Measurements from ENCODE around the gene MYL10.

The MYL10 gene

GRCh38 chr7:101598986-101599771 lies 29.9 kb downstream of the MYL10 start:
- in situ Hi-C loops (cut with HindIII; ENCODE audit: low sequenced_read_pairs), result loop anchor here (5.0 kb wide), 1 partner anchor 42 kb away; no protein-coding TSS in a partner anchor

GRCh38 chr7:101598422-101598985 lies 30.6 kb downstream of the MYL10 start:
- in situ Hi-C loops (cut with HindIII; ENCODE audit: low sequenced_read_pairs), result loop anchor here (5.0 kb wide), 1 partner anchor 41 kb away; no protein-coding TSS in a partner anchor

DNA sequence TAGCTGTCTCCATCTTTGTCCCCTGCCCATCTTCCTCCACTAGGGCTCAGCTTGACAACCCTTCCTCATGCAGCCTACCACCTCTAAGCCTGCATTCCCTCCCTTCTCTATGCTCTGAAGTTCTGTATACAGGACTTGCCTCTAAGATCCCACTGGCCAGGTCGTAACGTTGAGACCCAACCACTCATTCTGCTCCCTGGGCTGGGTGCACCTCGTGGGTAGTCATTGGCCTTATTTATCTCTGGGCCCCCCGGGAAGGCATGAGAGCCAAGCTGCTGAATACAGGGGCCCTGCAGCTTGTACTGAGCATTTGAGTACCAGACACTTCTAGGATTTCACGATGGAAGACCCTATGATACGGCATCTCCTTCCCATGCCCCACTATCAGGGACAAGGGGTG lies 31.2 kb downstream of the MYL10 start:
- in situ Hi-C loops (cut with HindIII; ENCODE audit: low sequenced_read_pairs), result loop anchor here (5.0 kb wide), 1 partner anchor 41 kb away; no protein-coding TSS in a partner anchor

- in situ Hi-C loops (cut with HindIII; ENCODE audit: low sequenced_read_pairs), result loop anchor here (5.0 kb wide), 1 partner anchor 40 kb away; no protein-coding TSS in a partner anchor
Observed at GRCh38 chr7:101596898-101597297, 32.2 kb downstream of the MYL10 start.

- in situ Hi-C loops (cut with HindIII; ENCODE audit: low sequenced_read_pairs), result loop anchor here (5.0 kb wide), 1 partner anchor 39 kb away; no protein-coding TSS in a partner anchor
Observed at GRCh38 chr7:101595766-101596537, 33.1 kb downstream of the MYL10 start.

DNA sequence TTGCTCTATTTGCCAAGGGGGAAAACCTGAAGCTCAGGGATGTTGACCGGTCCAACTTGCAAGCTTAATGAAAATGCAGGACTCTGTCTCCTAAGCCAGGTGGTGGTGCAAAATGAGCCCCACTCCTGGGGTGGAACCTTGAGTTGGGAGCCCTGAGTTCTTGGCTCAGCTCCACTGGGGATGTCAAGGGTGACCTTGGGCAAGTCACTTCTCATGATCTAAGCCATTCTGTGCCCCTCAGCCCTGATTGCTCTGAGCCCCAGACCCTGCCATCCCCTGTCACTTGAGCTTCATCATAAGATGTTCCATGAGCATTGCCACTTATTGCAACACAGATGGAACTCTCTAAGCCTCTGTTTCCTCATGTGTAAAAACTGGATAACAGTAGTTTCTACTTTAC lies 33.9 kb downstream of the MYL10 start:
- in situ Hi-C loops (cut with HindIII; ENCODE audit: low sequenced_read_pairs), result loop anchor here (5.0 kb wide), 1 partner anchor 38 kb away; no protein-coding TSS in a partner anchor

GRCh38 chr7:101594790-101595189 lies 34.3 kb downstream of the MYL10 start:
- in situ Hi-C loops (cut with HindIII; ENCODE audit: low sequenced_read_pairs), result loop anchor here (5.0 kb wide), 1 partner anchor 37 kb away; no protein-coding TSS in a partner anchor

GRCh38 chr7:101593556-101593955 lies 35.5 kb downstream of the MYL10 start:
- in situ Hi-C loops (cut with HindIII; ENCODE audit: low sequenced_read_pairs), result no loop called here

- in situ Hi-C loops (cut with HindIII; ENCODE audit: low sequenced_read_pairs), result no loop called here
Observed at GRCh38 chr7:101591504-101591903, 37.6 kb downstream of the MYL10 start.

DNA sequence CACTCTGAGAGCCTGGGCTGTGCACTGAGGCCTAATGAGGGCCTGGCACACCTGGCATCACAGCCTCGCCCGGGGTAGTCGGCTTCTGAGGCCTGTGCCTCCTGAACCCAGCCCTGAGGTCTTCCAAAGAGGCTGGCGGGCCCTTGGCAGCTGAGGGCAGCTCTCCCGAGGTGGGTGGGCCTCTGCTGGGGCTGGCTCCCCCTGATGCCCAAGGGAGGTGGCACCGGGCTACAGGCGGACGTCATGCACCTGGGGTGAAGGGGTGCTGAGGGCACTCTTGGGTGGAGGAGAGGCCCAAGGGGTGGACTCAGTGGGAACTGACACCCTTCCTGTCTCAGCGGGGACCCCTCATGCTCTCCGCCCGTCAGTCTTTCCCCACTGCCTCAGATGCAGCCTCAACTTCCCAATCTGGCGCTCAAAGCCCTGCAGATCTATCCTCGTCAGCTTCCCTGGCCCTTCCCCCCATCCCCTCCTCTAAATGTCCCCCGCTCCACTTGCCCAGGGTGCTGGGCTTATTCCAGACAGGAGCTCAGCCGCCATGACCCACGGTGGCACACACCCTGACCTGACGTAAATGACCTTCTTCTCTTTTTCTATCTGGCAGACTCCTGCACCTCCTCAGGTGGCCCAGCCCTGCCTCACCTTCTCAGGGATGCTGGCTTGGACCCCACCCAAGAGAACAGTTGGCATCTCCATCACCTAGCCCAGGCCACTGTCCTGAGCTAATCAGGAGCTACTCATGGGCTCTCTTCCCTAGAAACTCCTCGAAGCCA lies 38.2 kb downstream of the MYL10 start:
- in situ Hi-C loops (cut with HindIII; ENCODE audit: low sequenced_read_pairs), result no loop called here

DNA sequence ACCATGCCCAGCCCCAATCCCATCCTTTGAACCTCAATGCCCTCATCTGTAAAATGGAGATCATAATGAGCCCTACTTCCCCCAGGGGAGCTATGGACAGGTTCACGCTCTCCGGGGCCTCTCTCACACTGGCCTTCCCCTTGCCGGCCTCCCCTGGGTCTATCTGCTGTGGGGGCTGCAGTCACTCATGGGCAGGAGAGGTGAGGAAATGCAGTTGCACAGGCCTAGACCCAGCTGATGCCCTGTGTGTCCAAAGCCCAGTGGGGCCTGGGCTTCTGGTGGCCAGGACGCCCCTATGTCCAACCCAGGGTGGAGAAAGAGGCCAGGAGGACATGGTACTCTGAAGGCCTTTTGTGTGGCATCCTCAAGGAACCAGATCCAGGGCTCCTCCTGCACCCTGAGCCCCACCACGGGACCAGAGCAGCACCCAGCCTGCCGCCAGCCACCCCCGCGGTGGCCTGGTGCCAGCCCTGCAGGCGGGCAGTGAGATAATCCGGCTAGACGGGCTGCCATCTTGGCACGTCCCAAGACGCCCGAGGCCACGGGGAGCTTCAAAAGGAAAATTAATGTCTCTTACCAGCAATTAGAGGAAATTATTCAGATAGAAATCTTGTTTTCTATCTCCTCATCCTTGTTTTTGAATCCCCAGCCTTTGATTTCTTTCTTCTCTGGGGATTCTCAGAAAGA lies 39.0 kb downstream of the MYL10 start:
- in situ Hi-C loops (cut with HindIII; ENCODE audit: low sequenced_read_pairs), result no loop called here

GRCh38 chr7:101589052-101589451 lies 40.0 kb downstream of the MYL10 start:
- in situ Hi-C loops (cut with HindIII; ENCODE audit: low sequenced_read_pairs), result no loop called here

GRCh38 chr7:101588131-101588935 lies 40.8 kb downstream of the MYL10 start:
- in situ Hi-C loops (cut with HindIII; ENCODE audit: low sequenced_read_pairs), result no loop called here

DNA sequence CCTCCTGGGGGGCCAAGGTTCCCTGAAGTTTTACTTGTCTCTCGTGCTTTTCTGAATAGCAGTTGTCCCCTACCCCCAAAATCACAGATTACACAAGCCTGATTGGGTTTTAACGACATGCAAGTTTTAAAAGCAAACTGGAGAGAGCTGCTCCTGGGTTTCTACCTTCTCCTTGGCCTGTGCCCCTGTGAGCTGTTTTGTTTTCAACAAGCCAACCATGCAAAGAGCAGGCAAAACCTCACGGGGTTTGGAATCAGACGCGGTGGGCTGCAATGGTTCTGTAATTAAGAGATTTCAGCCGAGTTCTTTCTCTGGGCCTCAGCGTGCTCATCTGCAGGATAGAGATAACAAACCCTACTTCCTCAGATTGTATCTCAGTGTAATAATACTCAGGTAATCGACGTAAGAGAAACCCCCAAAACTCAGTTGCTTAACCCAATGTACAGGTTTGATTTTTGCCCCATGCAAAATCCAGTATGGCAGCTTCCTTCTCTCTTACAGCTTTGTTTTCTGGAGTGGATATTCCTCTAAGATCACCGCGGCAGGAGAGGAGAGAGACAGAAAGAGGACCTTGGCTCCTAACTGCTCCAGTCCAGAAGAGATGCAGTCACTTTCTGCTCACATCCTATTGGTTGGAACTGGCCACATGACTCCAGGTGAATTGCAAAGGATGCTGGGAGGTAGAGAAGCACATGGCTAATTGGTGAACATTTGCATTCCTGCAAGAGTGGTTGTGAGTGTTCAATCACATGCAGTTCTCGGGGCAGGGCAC lies 42.0 kb downstream of the MYL10 start:
- in situ Hi-C loops (cut with HindIII; ENCODE audit: low sequenced_read_pairs), result no loop called here

DNA sequence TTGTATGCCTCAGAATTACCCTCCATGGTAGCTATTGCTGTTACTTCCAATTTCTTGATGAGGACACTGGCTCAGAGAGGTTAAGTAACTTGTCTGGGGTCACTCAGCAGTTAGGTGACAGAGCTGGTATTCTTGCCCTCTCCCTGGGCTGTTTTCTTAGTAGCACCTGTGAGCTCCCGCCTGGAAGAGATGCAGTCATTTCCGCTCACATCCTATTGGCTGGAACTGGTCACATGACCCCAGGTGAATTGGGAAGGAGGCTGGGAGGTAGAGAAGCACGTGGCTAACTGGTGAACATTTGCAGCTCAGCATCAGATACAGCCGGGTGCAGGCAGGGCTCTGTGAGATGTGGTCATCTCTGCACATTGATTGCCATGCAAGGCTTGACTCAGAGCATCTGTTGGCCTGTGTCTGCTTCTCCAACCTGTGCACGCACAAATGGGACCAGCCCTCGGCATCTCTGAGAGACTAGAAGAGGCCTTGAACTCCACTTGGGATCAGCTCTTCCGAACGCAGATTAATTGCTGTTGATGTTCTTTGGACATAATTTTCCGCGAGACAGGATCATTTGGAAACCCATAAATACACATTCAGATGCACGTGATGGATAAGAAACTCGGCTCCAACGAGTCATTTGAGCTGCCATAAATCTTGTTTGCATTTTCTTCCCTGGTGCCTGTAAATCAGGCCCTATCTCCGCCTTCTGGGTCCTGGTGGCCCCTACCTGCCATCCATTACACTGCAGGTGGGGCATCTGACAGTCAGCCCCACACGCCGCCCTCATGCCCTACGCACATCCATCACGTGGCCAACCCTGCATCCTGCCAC lies 42.8 kb downstream of the MYL10 start:
- in situ Hi-C loops (cut with HindIII; ENCODE audit: low sequenced_read_pairs), result no loop called here

DNA sequence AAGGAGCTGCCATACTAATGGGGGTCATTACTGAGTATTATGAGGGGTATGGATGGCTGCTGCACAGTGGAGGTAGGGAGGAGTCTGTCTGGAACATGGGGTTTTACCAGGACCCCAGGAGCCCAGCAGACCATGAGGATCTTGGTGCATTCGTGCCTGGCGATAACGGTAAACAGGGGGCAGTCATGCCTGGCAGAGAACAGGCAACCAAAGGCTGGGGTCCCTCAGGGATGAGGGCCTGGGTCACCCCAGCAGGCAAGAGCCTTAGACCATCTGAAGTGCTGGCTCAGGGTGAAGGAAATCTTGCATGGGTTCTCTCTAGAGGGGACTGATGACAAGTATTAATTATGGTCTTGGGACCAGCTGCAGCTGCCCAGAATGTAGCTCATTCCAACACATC lies 46.1 kb downstream of the MYL10 start:
- in situ Hi-C loops (cut with HindIII; ENCODE audit: low sequenced_read_pairs), result no loop called here

DNA sequence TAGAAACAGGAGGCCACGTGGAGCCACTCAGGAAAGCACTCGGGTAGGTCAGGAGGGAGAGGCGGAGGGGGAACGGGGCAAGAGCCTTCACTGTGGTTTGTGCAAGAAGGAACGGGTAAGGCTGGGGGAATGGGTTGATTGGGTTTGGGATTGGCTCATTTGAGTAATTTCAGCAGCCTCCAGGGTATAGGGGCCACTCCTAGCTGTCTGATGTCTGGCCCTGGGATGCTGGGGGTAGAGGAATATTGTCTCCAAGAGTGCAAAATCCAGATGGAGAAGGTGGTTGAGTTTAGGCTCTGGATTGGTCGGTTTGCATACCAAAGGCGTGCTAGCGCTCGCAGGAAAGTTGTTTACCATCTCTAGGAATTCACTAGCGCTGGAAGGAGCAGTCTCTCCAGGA lies 47.2 kb downstream of the MYL10 start:
- in situ Hi-C loops (cut with HindIII; ENCODE audit: low sequenced_read_pairs), result no loop called here

GRCh38 chr7:101580596-101580995 lies 48.5 kb downstream of the MYL10 start:
- in situ Hi-C loops (cut with HindIII; ENCODE audit: low sequenced_read_pairs), result no loop called here
